ENCODE measurements around the gene FEZF1.

FEZF1 gene

GRCh38 chr7:122304319-122304975, at the start of gene FEZF1:
FEZF1 (minus strand) TSS chr7:122304750; CDS start chr7:122304437, 313 bp downstream.
- Histone ChIP-seq H2AFZ (ENCODE audit: low read depth, low read length) (peak within 1 kb of the TSS; percentile 82), H3K27me3 (ENCODE audit: insufficient read depth, low read length) (peaks cover 97% of the 10 kb centered on the region), H3K4me1 (ENCODE audit: insufficient read depth, low read length) (peaks cover 35% of the 10 kb centered on the region), H3K36me3 (ENCODE audit: insufficient read depth, low read length) (no peaks in the 10 kb centered on the region), H3K9me3 (ENCODE audit: low read length) (peaks cover 4% of the 10 kb centered on the region), H3K4me3 (ENCODE audit: low read length) (peak within 1 kb of the TSS; percentile 45)

- H3K36me3 ChIP-seq (ENCODE audit: insufficient read depth, low read length), result no peaks in the 10 kb centered on the region
- H3K27me3 ChIP-seq (ENCODE audit: insufficient read depth, low read length), result no peaks in the 10 kb centered on the region
- H2AFZ ChIP-seq (ENCODE audit: low read depth, low read length), result no peak overlapping the region
- no peaks in the 10 kb centered on the region for H3K9me3 ChIP-seq (ENCODE audit: low read length)
- no peaks in the 10 kb centered on the region for H3K4me1 ChIP-seq (ENCODE audit: insufficient read depth, low read length)
- H3K4me3 ChIP-seq (ENCODE audit: low read length), result no peak overlapping the region
These were observed 47.9 kb upstream of the FEZF1 start for GRCh38 chr7:122352454-122352853.

- no peaks in the 10 kb centered on the region for H3K9me3 ChIP-seq (ENCODE audit: low read length)
- H3K27me3 ChIP-seq (ENCODE audit: insufficient read depth, low read length), result no peaks in the 10 kb centered on the region
- no peaks in the 10 kb centered on the region for H3K4me1 ChIP-seq (ENCODE audit: insufficient read depth, low read length)
- no peaks in the 10 kb centered on the region for H3K36me3 ChIP-seq (ENCODE audit: insufficient read depth, low read length)
- no peak overlapping the region for H2AFZ ChIP-seq (ENCODE audit: low read depth, low read length)
- no peak overlapping the region for H3K4me3 ChIP-seq (ENCODE audit: low read length)
These were observed 46.2 kb upstream of the FEZF1 start for GRCh38 chr7:122350701-122351100.

GRCh38 chr7:122344303-122344620, 39.7 kb upstream of the FEZF1 start:
- Histone ChIP-seq H3K4me3 (ENCODE audit: low read length) (no peak overlapping the region), H2AFZ (ENCODE audit: low read depth, low read length) (no peak overlapping the region)

GRCh38 chr7:122343601-122344302, 39.2 kb upstream of the FEZF1 start:
- no peak overlapping the region for H2AFZ ChIP-seq (ENCODE audit: low read depth, low read length)
- no peak overlapping the region for H3K4me3 ChIP-seq (ENCODE audit: low read length)
- no peaks in the 10 kb centered on the region for H3K36me3 ChIP-seq (ENCODE audit: insufficient read depth, low read length)
- no peaks in the 10 kb centered on the region for H3K4me1 ChIP-seq (ENCODE audit: insufficient read depth, low read length)
- H3K27me3 ChIP-seq (ENCODE audit: insufficient read depth, low read length), result no peaks in the 10 kb centered on the region
- H3K9me3 ChIP-seq (ENCODE audit: low read length), result no peaks in the 10 kb centered on the region

More at GRCh38 chr7:122344303-122344620, 39.7 kb upstream of the FEZF1 start:
- Histone ChIP-seq H3K4me1 (ENCODE audit: insufficient read depth, low read length) (no peaks in the 10 kb centered on the region), H3K27me3 (ENCODE audit: insufficient read depth, low read length) (no peaks in the 10 kb centered on the region), H3K36me3 (ENCODE audit: insufficient read depth, low read length) (no peaks in the 10 kb centered on the region), H3K9me3 (ENCODE audit: low read length) (no peaks in the 10 kb centered on the region)

- peaks cover 3% of the 10 kb centered on the region for H3K4me1 ChIP-seq (ENCODE audit: insufficient read depth, low read length)
- no peak overlapping the region for H3K4me3 ChIP-seq (ENCODE audit: low read length)
- no peaks in the 10 kb centered on the region for H3K27me3 ChIP-seq (ENCODE audit: insufficient read depth, low read length)
- H3K36me3 ChIP-seq (ENCODE audit: insufficient read depth, low read length), result no peaks in the 10 kb centered on the region
- no peak overlapping the region for H2AFZ ChIP-seq (ENCODE audit: low read depth, low read length)
- no peaks in the 10 kb centered on the region for H3K9me3 ChIP-seq (ENCODE audit: low read length)
These were observed 35.9 kb upstream of the FEZF1 start for GRCh38 chr7:122340427-122340826.

GRCh38 chr7:122339145-122339904, 34.8 kb upstream of the FEZF1 start:
- H3K36me3 ChIP-seq (ENCODE audit: insufficient read depth, low read length), result no peaks in the 10 kb centered on the region
- peaks cover 3% of the 10 kb centered on the region for H3K4me1 ChIP-seq (ENCODE audit: insufficient read depth, low read length)
- no peak overlapping the region for H2AFZ ChIP-seq (ENCODE audit: low read depth, low read length)
- no peak overlapping the region for H3K4me3 ChIP-seq (ENCODE audit: low read length)
- H3K9me3 ChIP-seq (ENCODE audit: low read length), result no peaks in the 10 kb centered on the region
- H3K27me3 ChIP-seq (ENCODE audit: insufficient read depth, low read length), result no peaks in the 10 kb centered on the region

- Histone ChIP-seq H3K4me3 (ENCODE audit: low read length) (no peak overlapping the region), H3K9me3 (ENCODE audit: low read length) (no peaks in the 10 kb centered on the region), H3K27me3 (ENCODE audit: insufficient read depth, low read length) (no peaks in the 10 kb centered on the region), H2AFZ (ENCODE audit: low read depth, low read length) (no peak overlapping the region), H3K36me3 (ENCODE audit: insufficient read depth, low read length) (no peaks in the 10 kb centered on the region), H3K4me1 (ENCODE audit: insufficient read depth, low read length) (peaks cover 3% of the 10 kb centered on the region)
These were observed 32.5 kb upstream of the FEZF1 start for GRCh38 chr7:122337011-122337410.

GRCh38 chr7:122329145-122329802, 24.7 kb upstream of the FEZF1 start:
- Histone ChIP-seq H3K9me3 (ENCODE audit: low read length) (no peaks in the 10 kb centered on the region), H3K4me1 (ENCODE audit: insufficient read depth, low read length) (peaks cover 22% of the 10 kb centered on the region), H2AFZ (ENCODE audit: low read depth, low read length) (no peak overlapping the region), H3K27me3 (ENCODE audit: insufficient read depth, low read length) (no peaks in the 10 kb centered on the region), H3K36me3 (ENCODE audit: insufficient read depth, low read length) (no peaks in the 10 kb centered on the region), H3K4me3 (ENCODE audit: low read length) (peak overlapping the region; percentile 24)

GRCh38 chr7:122327969-122328368, 23.4 kb upstream of the FEZF1 start:
- no peaks in the 10 kb centered on the region for H3K27me3 ChIP-seq (ENCODE audit: insufficient read depth, low read length)
- H3K4me3 ChIP-seq (ENCODE audit: low read length), result no peak overlapping the region
- H2AFZ ChIP-seq (ENCODE audit: low read depth, low read length), result no peak overlapping the region
- H3K36me3 ChIP-seq (ENCODE audit: insufficient read depth, low read length), result no peaks in the 10 kb centered on the region
- H3K9me3 ChIP-seq (ENCODE audit: low read length), result no peaks in the 10 kb centered on the region
- peaks cover 22% of the 10 kb centered on the region for H3K4me1 ChIP-seq (ENCODE audit: insufficient read depth, low read length)

- Histone ChIP-seq H3K27me3 (ENCODE audit: insufficient read depth, low read length) (peaks cover 2% of the 10 kb centered on the region), H3K36me3 (ENCODE audit: insufficient read depth, low read length) (no peaks in the 10 kb centered on the region), H3K9me3 (ENCODE audit: low read length) (peaks cover 5% of the 10 kb centered on the region), H3K4me1 (ENCODE audit: insufficient read depth, low read length) (peaks cover 2% of the 10 kb centered on the region), H2AFZ (ENCODE audit: low read depth, low read length) (no peak overlapping the region), H3K4me3 (ENCODE audit: low read length) (peak overlapping the region; percentile 4)
These were observed 12.2 kb upstream of the FEZF1 start for GRCh38 chr7:122316467-122317388.

All from neuron (in vitro differentiated cells).